ENCODE results near the gene TCF3.

DNA sequence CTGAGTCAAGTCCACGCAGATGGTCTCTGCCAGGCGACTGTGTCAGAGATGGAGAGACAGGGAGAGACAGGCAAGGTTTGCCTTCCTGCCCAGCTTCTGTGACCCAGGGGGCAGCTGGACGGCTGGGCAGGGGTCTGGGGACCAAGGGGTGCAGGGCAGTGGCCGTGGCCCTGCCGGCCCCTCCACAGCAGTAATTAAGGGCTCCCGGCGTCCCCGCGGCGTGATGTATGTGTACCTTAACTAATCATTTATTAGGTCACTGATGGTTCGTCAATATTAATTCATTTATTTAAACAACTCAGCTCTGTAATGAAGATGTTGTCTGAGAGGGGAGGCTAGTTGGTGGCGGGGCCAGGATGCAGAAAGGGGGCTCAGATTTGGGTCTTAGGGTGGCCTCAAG, 28.6 kb upstream of the TCF3 start:
- TF ChIP-seq POLR2AphosphoS5 (IDR thresholded peaks at IDR 0.05; ENCODE audit: low read depth, low read length) (no peak), TAF1 (IDR thresholded peaks at IDR 0.05; ENCODE audit: borderline replicate concordance, low read depth, low read length) (no peak), POLR2A (IDR thresholded peaks at IDR 0.05; ENCODE audit: low read depth, low read length) (no peak)
